ENCODE data around the gene ITPRID2.

- TF ChIP-seq CTCF (optimal IDR thresholded peaks at IDR 0.05 in 1 of 3, IDR thresholded peaks at IDR 0.05 in 1 of 3, conservative IDR thresholded peaks at IDR 0.05 in 1 of 3; ENCODE audit: extremely low read depth in 1 of 3, insufficient read depth in 2 of 3, low read length in 3 of 3) (no peak), EZH2 (IDR thresholded peaks at IDR 0.05; ENCODE audit: low read length) (no peak)
Measured at GRCh38 chr2:181850936-181851560, 40.5 kb upstream of the ITPRID2 start.

All from keratinocyte (primary cell).